ENCODE results near the gene ELOB. TPM values are rescaled to one million over a fixed set of nuclear protein-coding genes. Genes with fewer than 3 reads are reported as not detected.
A peak's percentile ranks its signal among the peaks of the same experiment; 100 is the strongest.

ELOB gene
- total RNA-seq, 1 experiment from 2014 or later = 319 TPM

- Histone ChIP-seq H4K20me1 (ENCODE audit: control insufficient read depth, insufficient read depth, insufficient read length) (no peaks in the 10 kb centered on the region), H3K18ac (ENCODE audit: insufficient read length, low read depth, low read length) (no peak overlapping the region), H2BK5ac (ENCODE audit: insufficient read length, low read length) (no peak overlapping the region), H3T11ph (ENCODE audit: low read length) (no peak overlapping the region), H4K91ac (ENCODE audit: insufficient read length, low read depth, low read length) (peak overlapping the region; percentile 20), H3K79me2 (ENCODE audit: insufficient read depth, low read length) (no peaks in the 10 kb centered on the region; the same call in 1 of the 2 replicates), H2AK5ac (ENCODE audit: insufficient read length, low read length) (no peak overlapping the region), H4K5ac (ENCODE audit: insufficient read length, low read depth, low read length) (no peak overlapping the region), H3K23ac (ENCODE audit: insufficient read length, low read depth, low read length) (no peak overlapping the region), H2BK15ac (ENCODE audit: low read depth, low read length) (no peak overlapping the region), H3K4me2 (ENCODE audit: insufficient read depth, insufficient read length, low read length) (no peak overlapping the region), H3K4me1 (ENCODE audit: insufficient read depth, low read length) (no peaks in the 10 kb centered on the region), H3K79me1 (ENCODE audit: insufficient read depth, low read depth, low read length, poor library complexity, severe bottlenecking) (no peaks in the 10 kb centered on the region), H3K23me2 (ENCODE audit: insufficient read length, low read depth, low read length, poor library complexity, severe bottlenecking) (peaks cover 7% of the 10 kb centered on the region), H3K27me3 (ENCODE audit: insufficient read depth, low read length) (no peaks in the 10 kb centered on the region), H3K27ac (ENCODE audit: insufficient read length, low read depth, low read length) (no peak overlapping the region), H2BK120ac (ENCODE audit: low read depth, low read length, poor library complexity, severe bottlenecking) (no peak overlapping the region), H3K9ac (ENCODE audit: extremely low read depth, insufficient read length, low read length) (no peak overlapping the region), H3K4ac (ENCODE audit: low read depth, low read length) (no peak overlapping the region), H2BK12ac (ENCODE audit: insufficient read length, low read depth, low read length) (no peak overlapping the region), H2BK20ac (ENCODE audit: low read depth, low read length, poor library complexity, severe bottlenecking) (no peak overlapping the region), H4K8ac (replicated peaks; ENCODE audit: insufficient read length, low read depth, low read length) (no peak overlapping the region), H2AFZ (ENCODE audit: low read length) (no peak overlapping the region), H3K56ac (ENCODE audit: insufficient read length, low read depth, low read length) (no peak overlapping the region), H3K9me3 (ENCODE audit: control insufficient read depth, low read depth, low read length) (no peaks in the 10 kb centered on the region), H3K14ac (ENCODE audit: insufficient read depth, low read length) (no peak overlapping the region; the same call in 1 of the 2 replicates)
- peak; percentile 41 for DNase-seq
- Mint-ChIP-seq H3K36me3 (ENCODE audit: insufficient read depth in 1 of 3, low read depth in 3 of 3) (peaks cover 0 to 6% (median 5%) of the 10 kb centered on the region in 3 experiments; a peak in 4 of 7 replicates), H3K4me1 (peaks cover 17 to 31% of the 10 kb centered on the region in 2 experiments), H3K27me3 (ENCODE audit: low read depth) (peaks cover 3% of the 10 kb centered on the region), H3K9me3 (no peaks in the 10 kb centered on the region), H3K4me3 (no peak overlapping the region), H3K27ac (peak overlapping the region in 1 of 3 experiments; percentile 21; a peak in 1 of 7 replicates)
- no CpG with 5 or more reads among the region's 20 CpGs for WGBS (ENCODE audit: extremely low coverage, insufficient read length, low lambda C conversion rate)
- no peak; the same call in 2 of the 3 replicates for TF ChIP-seq CTCF (conservative IDR thresholded peaks at IDR 0.05)
Observed at GRCh38 chr16:2782583-2783351, 5.7 kb upstream of the ELOB start.
